ENCODE results near the gene ZC3H10. TPM values are rescaled to one million over a fixed set of nuclear protein-coding genes. Genes with fewer than 3 reads are reported as not detected.

ZC3H10 gene
- total RNA-seq, 1 donor from 2014 or later, result 4.1 TPM

DNA sequence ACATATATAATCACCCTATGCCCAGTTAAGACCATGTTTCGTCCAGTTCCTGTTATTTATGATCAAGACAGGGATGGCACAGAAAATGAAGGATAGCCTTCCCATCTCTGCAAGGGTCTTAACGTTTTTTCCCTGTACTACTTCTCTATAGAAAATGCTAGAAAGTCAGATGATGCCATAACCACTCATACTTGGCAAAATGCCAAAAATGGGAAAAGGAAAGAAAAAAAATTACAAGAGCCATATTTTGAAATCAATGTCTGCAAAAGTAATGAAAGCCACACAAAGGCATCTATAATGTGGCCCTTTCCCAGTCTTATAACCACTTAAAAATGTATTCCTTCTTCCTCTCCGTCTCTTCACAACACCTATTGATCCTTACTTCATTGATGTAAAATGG lies 32.5 kb downstream of the ZC3H10 start:
- Mint-ChIP-seq H3K27ac (ENCODE audit: unreplicated experiment) (no peak overlapping the region), H3K9me3 (ENCODE audit: unreplicated experiment) (no peaks in the 10 kb centered on the region), H3K4me1 (ENCODE audit: low read depth, unreplicated experiment) (peaks cover 7% of the 10 kb centered on the region), H3K4me3 (ENCODE audit: unreplicated experiment) (peak overlapping the region; percentile 90), H3K36me3 (ENCODE audit: low read depth, unreplicated experiment) (peaks cover 10% of the 10 kb centered on the region), H3K27me3 (ENCODE audit: low read depth, unreplicated experiment) (no peaks in the 10 kb centered on the region)
- DNase-seq (ENCODE audit: low read depth) (no peak), FAIRE-seq (no peak)
- TF ChIP-seq EZH2 (IDR thresholded peaks at IDR 0.05; ENCODE audit: insufficient read depth, low read length), result no peak
- TF ChIP-seq, protein P1, sequence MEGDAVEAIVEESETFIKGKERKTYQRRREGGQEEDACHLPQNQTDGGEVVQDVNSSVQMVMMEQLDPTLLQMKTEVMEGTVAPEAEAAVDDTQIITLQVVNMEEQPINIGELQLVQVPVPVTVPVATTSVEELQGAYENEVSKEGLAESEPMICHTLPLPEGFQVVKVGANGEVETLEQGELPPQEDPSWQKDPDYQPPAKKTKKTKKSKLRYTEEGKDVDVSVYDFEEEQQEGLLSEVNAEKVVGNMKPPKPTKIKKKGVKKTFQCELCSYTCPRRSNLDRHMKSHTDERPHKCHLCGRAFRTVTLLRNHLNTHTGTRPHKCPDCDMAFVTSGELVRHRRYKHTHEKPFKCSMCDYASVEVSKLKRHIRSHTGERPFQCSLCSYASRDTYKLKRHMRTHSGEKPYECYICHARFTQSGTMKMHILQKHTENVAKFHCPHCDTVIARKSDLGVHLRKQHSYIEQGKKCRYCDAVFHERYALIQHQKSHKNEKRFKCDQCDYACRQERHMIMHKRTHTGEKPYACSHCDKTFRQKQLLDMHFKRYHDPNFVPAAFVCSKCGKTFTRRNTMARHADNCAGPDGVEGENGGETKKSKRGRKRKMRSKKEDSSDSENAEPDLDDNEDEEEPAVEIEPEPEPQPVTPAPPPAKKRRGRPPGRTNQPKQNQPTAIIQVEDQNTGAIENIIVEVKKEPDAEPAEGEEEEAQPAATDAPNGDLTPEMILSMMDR (IDR thresholded peaks at IDR 0.05; ENCODE audit: insufficient read depth, low read depth, low read length), result no peak
- no peak overlapping the region for H3K9ac ChIP-seq (ENCODE audit: low read length)
- H3K27me3 ChIP-seq (ENCODE audit: insufficient read depth, low read length), result no peaks in the 10 kb centered on the region
- no peak overlapping the region for H3K27ac ChIP-seq (ENCODE audit: low read depth, low read length)
- peaks cover 3% of the 10 kb centered on the region for H3K36me3 ChIP-seq (ENCODE audit: insufficient read depth, low read length)
- no peak overlapping the region for H2AFZ ChIP-seq (ENCODE audit: low read depth, low read length)
- peaks cover 20% of the 10 kb centered on the region for H3K79me2 ChIP-seq (ENCODE audit: insufficient read depth, low read length)
- H3K9me3 ChIP-seq (ENCODE audit: insufficient read depth, low read depth, low read length), result no peaks in the 10 kb centered on the region
- peaks cover 24% of the 10 kb centered on the region for H3K4me1 ChIP-seq (ENCODE audit: insufficient read depth, low read length)
- H3K4me3 ChIP-seq (ENCODE audit: insufficient read depth, low read depth, low read length), result no peak overlapping the region
- no peak overlapping the region for H3K4me2 ChIP-seq (ENCODE audit: low read length)
- no peaks in the 10 kb centered on the region for H4K20me1 ChIP-seq (ENCODE audit: insufficient read depth, low read length)

DNA sequence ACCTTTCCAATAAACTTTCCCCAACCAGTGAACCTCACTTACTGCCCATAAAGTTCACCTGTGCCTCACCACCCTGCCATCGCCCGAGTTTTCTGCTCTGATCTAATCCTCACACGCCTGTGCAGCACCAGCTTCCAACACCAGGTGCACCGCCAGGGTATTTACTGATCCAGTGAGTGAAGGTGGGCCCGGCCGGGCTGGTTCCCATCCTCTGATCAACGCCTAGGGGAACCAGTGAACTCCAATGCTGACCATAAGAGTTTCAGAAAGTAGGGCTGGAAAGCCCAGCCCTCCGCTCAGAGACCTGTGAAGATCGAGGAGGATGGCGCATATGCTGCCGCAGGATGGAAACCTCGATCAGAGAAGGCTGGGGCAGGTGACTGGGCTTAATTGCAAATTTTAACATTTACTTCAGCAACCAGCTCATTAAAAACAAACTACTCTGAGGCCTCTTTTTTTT lies 33.6 kb downstream of the ZC3H10 start:
- FAIRE-seq (no peak), DNase-seq (ENCODE audit: low read depth) (no peak)
- Mint-ChIP-seq H3K27me3 (ENCODE audit: low read depth, unreplicated experiment) (no peaks in the 10 kb centered on the region), H3K36me3 (ENCODE audit: low read depth, unreplicated experiment) (peaks cover 12% of the 10 kb centered on the region), H3K4me3 (ENCODE audit: unreplicated experiment) (peak overlapping the region; percentile 90), H3K9me3 (ENCODE audit: unreplicated experiment) (no peaks in the 10 kb centered on the region), H3K4me1 (ENCODE audit: low read depth, unreplicated experiment) (peaks cover 7% of the 10 kb centered on the region), H3K27ac (ENCODE audit: unreplicated experiment) (peak overlapping the region; percentile 92)
- Histone ChIP-seq H3K4me1 (ENCODE audit: insufficient read depth, low read length) (peaks cover 24% of the 10 kb centered on the region), H3K4me2 (ENCODE audit: low read length) (peak overlapping the region; percentile 96), H3K79me2 (ENCODE audit: insufficient read depth, low read length) (peaks cover 20% of the 10 kb centered on the region), H3K9me3 (ENCODE audit: insufficient read depth, low read depth, low read length) (no peaks in the 10 kb centered on the region), H3K27me3 (ENCODE audit: insufficient read depth, low read length) (no peaks in the 10 kb centered on the region), H3K4me3 (ENCODE audit: insufficient read depth, low read depth, low read length) (peak overlapping the region; percentile 87), H4K20me1 (ENCODE audit: insufficient read depth, low read length) (no peaks in the 10 kb centered on the region), H3K27ac (ENCODE audit: low read depth, low read length) (peak overlapping the region; percentile 68), H3K9ac (ENCODE audit: low read length) (peak overlapping the region; percentile 95), H3K36me3 (ENCODE audit: insufficient read depth, low read length) (peaks cover 3% of the 10 kb centered on the region), H2AFZ (ENCODE audit: low read depth, low read length) (peak overlapping the region; percentile 72)
- TF ChIP-seq, protein P1 (IDR thresholded peaks at IDR 0.05; ENCODE audit: insufficient read depth, low read depth, low read length), result peak; percentile 27
- no peak for TF ChIP-seq EZH2 (IDR thresholded peaks at IDR 0.05; ENCODE audit: insufficient read depth, low read length)

DNA sequence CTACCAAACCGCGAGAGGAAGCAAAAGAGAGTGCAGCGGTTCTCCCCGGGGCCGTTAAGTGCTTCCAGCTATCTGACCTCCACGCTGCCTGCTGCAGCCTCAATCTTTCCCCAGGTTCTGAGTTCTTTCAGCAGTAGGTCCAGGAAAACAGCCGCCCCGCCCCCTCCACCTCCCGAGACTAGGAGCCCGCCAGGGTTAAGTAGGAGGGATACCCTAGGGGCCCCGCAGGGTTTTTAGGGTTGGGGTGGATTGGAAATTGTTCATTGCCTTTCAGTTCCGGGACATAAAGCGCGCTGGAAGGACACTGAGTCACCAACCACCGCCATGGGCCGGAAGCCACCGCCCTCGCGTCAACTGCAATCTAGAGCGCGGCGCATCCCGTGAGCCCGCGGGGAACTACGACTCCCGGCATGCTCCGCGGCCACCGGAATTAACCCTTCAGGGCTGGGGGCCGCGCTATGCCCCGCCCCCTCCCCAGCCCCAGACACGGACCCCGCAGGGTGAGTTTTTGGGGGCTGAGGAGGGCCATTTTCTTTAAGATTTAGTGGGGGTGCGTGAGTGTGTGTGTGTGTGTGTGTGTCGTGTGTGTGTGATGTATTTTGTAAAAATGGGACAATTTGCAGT lies 34.2 kb downstream of the ZC3H10 start, which contains the start of gene MYL6B:
Gene MYL6B, plus strand, starts transcription at position 456 of the 624 bp plus-strand sequence. CDS start 1,332 bp downstream, outside the sequence.
- Histone ChIP-seq H3K9ac (ENCODE audit: low read length) (peak within 1 kb of the TSS; percentile 95), H2AFZ (ENCODE audit: low read depth, low read length) (peak within 1 kb of the TSS; percentile 82), H3K27ac (ENCODE audit: low read depth, low read length) (peak within 1 kb of the TSS; percentile 68), H3K36me3 (ENCODE audit: insufficient read depth, low read length) (peaks cover 3% of the 10 kb centered on the region), H3K4me3 (ENCODE audit: insufficient read depth, low read depth, low read length) (peak within 1 kb of the TSS; percentile 87), H3K9me3 (ENCODE audit: insufficient read depth, low read depth, low read length) (no peaks in the 10 kb centered on the region), H3K27me3 (ENCODE audit: insufficient read depth, low read length) (no peaks in the 10 kb centered on the region), H3K79me2 (ENCODE audit: insufficient read depth, low read length) (peaks cover 20% of the 10 kb centered on the region), H4K20me1 (ENCODE audit: insufficient read depth, low read length) (no peaks in the 10 kb centered on the region), H3K4me1 (ENCODE audit: insufficient read depth, low read length) (peaks cover 29% of the 10 kb centered on the region), H3K4me2 (ENCODE audit: low read length) (peak within 1 kb of the TSS; percentile 96)
- Mint-ChIP-seq H3K27ac (ENCODE audit: unreplicated experiment) (peak within 1 kb of the TSS; percentile 92), H3K4me1 (ENCODE audit: low read depth, unreplicated experiment) (peaks cover 6% of the 10 kb centered on the region), H3K27me3 (ENCODE audit: low read depth, unreplicated experiment) (no peaks in the 10 kb centered on the region), H3K9me3 (ENCODE audit: unreplicated experiment) (no peaks in the 10 kb centered on the region), H3K4me3 (ENCODE audit: unreplicated experiment) (peak within 1 kb of the TSS; percentile 90), H3K36me3 (ENCODE audit: low read depth, unreplicated experiment) (peaks cover 13% of the 10 kb centered on the region)
- TF ChIP-seq, protein P1 (IDR thresholded peaks at IDR 0.05; ENCODE audit: insufficient read depth, low read depth, low read length), result no peak
- TF ChIP-seq EZH2 (IDR thresholded peaks at IDR 0.05; ENCODE audit: insufficient read depth, low read length), result no peak
- DNase-seq (ENCODE audit: low read depth) (peak; percentile 78), FAIRE-seq (no peak)
